ENCODE results near the gene LGR6. TPM values are rescaled to one million over a fixed set of nuclear protein-coding genes. Genes with fewer than 3 reads are reported as not detected.

The LGR6 gene, protein sequence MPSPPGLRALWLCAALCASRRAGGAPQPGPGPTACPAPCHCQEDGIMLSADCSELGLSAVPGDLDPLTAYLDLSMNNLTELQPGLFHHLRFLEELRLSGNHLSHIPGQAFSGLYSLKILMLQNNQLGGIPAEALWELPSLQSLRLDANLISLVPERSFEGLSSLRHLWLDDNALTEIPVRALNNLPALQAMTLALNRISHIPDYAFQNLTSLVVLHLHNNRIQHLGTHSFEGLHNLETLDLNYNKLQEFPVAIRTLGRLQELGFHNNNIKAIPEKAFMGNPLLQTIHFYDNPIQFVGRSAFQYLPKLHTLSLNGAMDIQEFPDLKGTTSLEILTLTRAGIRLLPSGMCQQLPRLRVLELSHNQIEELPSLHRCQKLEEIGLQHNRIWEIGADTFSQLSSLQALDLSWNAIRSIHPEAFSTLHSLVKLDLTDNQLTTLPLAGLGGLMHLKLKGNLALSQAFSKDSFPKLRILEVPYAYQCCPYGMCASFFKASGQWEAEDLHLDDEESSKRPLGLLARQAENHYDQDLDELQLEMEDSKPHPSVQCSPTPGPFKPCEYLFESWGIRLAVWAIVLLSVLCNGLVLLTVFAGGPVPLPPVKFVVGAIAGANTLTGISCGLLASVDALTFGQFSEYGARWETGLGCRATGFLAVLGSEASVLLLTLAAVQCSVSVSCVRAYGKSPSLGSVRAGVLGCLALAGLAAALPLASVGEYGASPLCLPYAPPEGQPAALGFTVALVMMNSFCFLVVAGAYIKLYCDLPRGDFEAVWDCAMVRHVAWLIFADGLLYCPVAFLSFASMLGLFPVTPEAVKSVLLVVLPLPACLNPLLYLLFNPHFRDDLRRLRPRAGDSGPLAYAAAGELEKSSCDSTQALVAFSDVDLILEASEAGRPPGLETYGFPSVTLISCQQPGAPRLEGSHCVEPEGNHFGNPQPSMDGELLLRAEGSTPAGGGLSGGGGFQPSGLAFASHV
- not detected in 2 replicates for total RNA-seq

DNA sequence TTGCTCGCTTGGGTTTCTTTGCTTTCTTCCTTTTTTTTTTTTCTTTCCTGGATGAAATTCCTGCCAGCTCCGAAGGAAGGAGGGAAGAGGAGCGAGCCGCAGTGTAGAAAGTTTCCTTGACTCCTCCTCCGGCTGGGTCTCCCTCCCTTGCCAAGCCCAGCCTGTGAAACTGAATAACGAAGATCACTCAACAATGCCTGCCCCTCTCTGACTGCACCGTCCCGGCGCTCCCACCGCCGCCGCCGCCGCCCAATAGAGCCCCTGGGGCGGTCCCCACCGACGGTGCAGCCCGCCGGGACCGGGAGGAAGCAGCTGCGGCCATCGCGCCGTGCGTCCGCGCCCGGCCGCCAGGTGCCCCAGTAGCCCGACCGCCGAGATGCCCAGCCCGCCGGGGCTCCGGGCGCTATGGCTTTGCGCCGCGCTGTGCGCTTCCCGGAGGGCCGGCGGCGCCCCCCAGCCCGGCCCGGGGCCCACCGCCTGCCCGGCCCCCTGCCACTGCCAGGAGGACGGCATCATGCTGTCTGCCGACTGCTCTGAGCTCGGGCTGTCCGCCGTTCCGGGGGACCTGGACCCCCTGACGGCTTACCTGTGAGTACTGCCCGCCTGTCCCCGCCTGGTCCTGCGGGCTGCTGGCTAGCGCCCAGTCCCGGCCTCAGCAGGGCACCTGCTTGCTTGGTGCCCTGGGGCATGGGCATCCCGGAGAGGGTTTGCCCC is at the start of gene LGR6:
LGR6 (plus strand) TSS at position 186 of the 714 bp plus-strand sequence; CDS start at position 377, 191 bp downstream.

GRCh38 chr1:202144402-202145067 is 49.1 kb upstream of the LGR6 start, which contains the start of gene ARL8A:
TSS of gene ARL8A (minus strand) at chr1:202144737. CDS start at chr1:202144572, 165 bp downstream.

GRCh38 chr1:202160377-202160940 is 33.1 kb upstream of the LGR6 start, which contains the start of gene PTPN7:
TSS of gene PTPN7 (minus strand) at chr1:202160602. CDS start at chr1:202159402, 1,200 bp downstream.

GRCh38 chr1:202348509-202349205 is 155.1 kb downstream of the LGR6 start, which contains the start of gene PPP1R12B:
TSS of gene PPP1R12B (plus strand) at chr1:202348699. CDS start at chr1:202348852, 153 bp downstream.

Other genes starting within 250 kb of the LGR6 start
- gene LMOD1, start 247.3 kb upstream of the LGR6 start, total RNA-seq, result not detected in 2 replicates
- gene TIMM17A, start 238.3 kb upstream of the LGR6 start, total RNA-seq, result 79.1 and 80.7 TPM in 2 replicates
- 75.7 and 86.5 TPM in 2 replicates for gene RNPEP, start 211.2 kb upstream of the LGR6 start, total RNA-seq
- gene ELF3, start 183.2 kb upstream of the LGR6 start, total RNA-seq, result 0.07 and 0.13 TPM in 2 replicates
- not detected in 2 replicates for gene GPR37L1, start 70.9 kb upstream of the LGR6 start, total RNA-seq
- gene ARL8A, start 49.1 kb upstream of the LGR6 start, total RNA-seq, result 19.8 and 22.5 TPM in 2 replicates
- gene PTPN7, start 33.2 kb upstream of the LGR6 start, total RNA-seq, result 0.27 and 0.36 TPM in 2 replicates
- gene UBE2T, start 148.1 kb downstream of the LGR6 start, total RNA-seq, result 44.7 and 82.7 TPM in 2 replicates
- gene PPP1R12B, start 154.9 kb downstream of the LGR6 start, total RNA-seq, result 14.1 and 15.1 TPM in 2 replicates

Data from thoracic aorta endothelial cell (primary cell).